Keratinocyte (primary cell): ENCODE data around the gene OSGEP. TPM values are rescaled to one million over a fixed set of nuclear protein-coding genes. Genes with fewer than 3 reads are reported as not detected.

Experiments
- DNase-seq: peaks from one replicate; pipeline ENCODE4 v3.0.0-alpha.2; 2011; ENCODE audit warnings: low read depth, missing footprints, low spot score
- FAIRE-seq: peaks from 2 replicates; lab custom pipeline; 2011; peaks lifted over from hg19 to GRCh38; lab: Jason Lieb, UNC
- H2AFZ ChIP-seq: 2 replicates; pipeline ENCODE4 v1.6.0; 2012; ENCODE audit warnings: low read length, control low read depth, inconsistent platforms; ENCODE audit not compliant: control insufficient read depth
- H3K27ac ChIP-seq: 2 replicates; pipeline ENCODE4 v1.5.1; 2011; ENCODE audit warnings: low read length; ENCODE audit not compliant: control insufficient read depth, insufficient read depth
- H3K27me3 ChIP-seq: 3 replicates; pipeline ENCODE4 v1.6.0; 2011; ENCODE audit warnings: low read length; ENCODE audit not compliant: control insufficient read depth, insufficient read depth; ENCODE audit errors: extremely low read depth
- H3K36me3 ChIP-seq, 2 experiments: 2 replicates in 1 of 2; 3 replicates in 1 of 2; pipeline ENCODE4 v1.5.1; 2011; ENCODE audit warnings: low read length in 2 of 2, mild to moderate bottlenecking in 1 of 2; ENCODE audit not compliant: control insufficient read depth in 2 of 2, insufficient read depth in 2 of 2; ENCODE audit errors: extremely low read depth in 1 of 2
- H3K4me1 ChIP-seq: 3 replicates; pipeline ENCODE4 v1.5.1; 2011; ENCODE audit warnings: low read length; ENCODE audit not compliant: control insufficient read depth, insufficient read depth; ENCODE audit errors: extremely low read depth
- H3K4me2 ChIP-seq: 3 replicates; pipeline ENCODE4 v1.6.0; 2011; ENCODE audit warnings: low read depth, low read length; ENCODE audit not compliant: control insufficient read depth, insufficient read depth; ENCODE audit errors: extremely low read depth
- H3K4me3 ChIP-seq, 3 experiments: fragments of 200-600 bp in 1 of 3; sonication (generic) in 1 of 3; 2 replicates in 2 of 3; 3 replicates in 1 of 3; pipeline ENCODE4 v1.5.1; 2011 to 2016; ENCODE audit warnings: low read length in 3 of 3, mild to moderate bottlenecking in 3 of 3, control low read depth in 2 of 3, inconsistent platforms in 1 of 3, low read depth in 1 of 3, mixed read lengths in 1 of 3, mixed run types in 1 of 3, moderate library complexity in 1 of 3; ENCODE audit not compliant: control insufficient read depth in 2 of 3, insufficient read depth in 2 of 3; ENCODE audit errors: extremely low read depth in 1 of 3
- H3K79me2 ChIP-seq: 2 replicates; pipeline ENCODE4 v1.6.0; 2012; ENCODE audit warnings: low read length; ENCODE audit not compliant: control insufficient read depth, insufficient read depth
- H3K9ac ChIP-seq: 3 replicates; pipeline ENCODE4 v1.6.0; 2011; ENCODE audit warnings: low read length; ENCODE audit not compliant: control insufficient read depth, insufficient read depth; ENCODE audit errors: extremely low read depth
- H3K9me1 ChIP-seq: 3 replicates; pipeline ENCODE4 v1.6.0; 2011; ENCODE audit warnings: low read length; ENCODE audit not compliant: control insufficient read depth, insufficient read depth; ENCODE audit errors: extremely low read depth
- H3K9me3 ChIP-seq: 2 replicates; pipeline ENCODE4 v1.5.1; 2012; ENCODE audit warnings: low read depth, low read length; ENCODE audit not compliant: control insufficient read depth
- H4K20me1 ChIP-seq: 3 replicates; pipeline ENCODE4 v1.6.0; 2011; ENCODE audit warnings: low read length; ENCODE audit not compliant: control insufficient read depth, insufficient read depth; ENCODE audit errors: extremely low read depth
- CTCF ChIP-seq, 3 experiments: IDR thresholded peaks in 1 of 3; conservative IDR thresholded peaks in 1 of 3; optimal IDR thresholded peaks in 1 of 3; 2 replicates in 2 of 3; 3 replicates in 1 of 3; pipeline versions ENCODE3 to v1.5.1; 2011; ENCODE audit warnings: low read length in 3 of 3, mild to moderate bottlenecking in 3 of 3, moderate library complexity in 2 of 3, control low read depth in 1 of 3, inconsistent platforms in 1 of 3; ENCODE audit not compliant: insufficient read depth in 2 of 3; ENCODE audit errors: extremely low read depth in 1 of 3
- EZH2 ChIP-seq: IDR thresholded peaks from one replicate; pipeline ENCODE4 v1.6.1; 2012; ENCODE audit warnings: inconsistent platforms, mild to moderate bottlenecking, low read length, moderate library complexity
- dilution Hi-C: fragments of 300-500 bp; cut with MboI; formaldehyde crosslinking; loops from one replicate; pipeline ENCODE4 v1.7.0; 2020; ENCODE audit warnings: low sequenced_read_pairs; ENCODE audit not compliant: extremely low pct_ligation_motif_present
- polyA plus RNA-seq, 5 experiments: library from polyadenylated mRNA; depleted of rRNA in 3 of 5; stranded (reverse) in 3 of 5; stranded (forward) in 1 of 5; unstranded in 1 of 5; fragments of >200 nt; gene quantifications; 1 replicate in 1 of 5; 2 replicates in 3 of 5; 3 replicates in 1 of 5; pipeline versions ENCODE4 v1.2.1 to v1.2.3, GENCODE V29; 2011 to 2012; ENCODE audit warnings: missing spikeins in 2 of 5, low read depth in 1 of 5, low replicate concordance in 1 of 5

The OSGEP gene
- polyA plus RNA-seq, 1 donor (not counting 4 experiments of a cell fraction or from before 2014, with no cell fraction given) = 34.5 TPM

GRCh38 chr14:20412411-20412810 is 42.2 kb downstream of the OSGEP start:
- H3K36me3 ChIP-seq = peaks cover 5 to 9% of the 10 kb centered on the region in 2 experiments
- no peak for DNase-seq
- no peaks in the 10 kb centered on the region for H4K20me1 ChIP-seq
- peaks cover 6% of the 10 kb centered on the region for H3K4me1 ChIP-seq
- H3K27ac ChIP-seq = peak overlapping the region; percentile 83
- peak overlapping the region; percentile 77 for H3K4me2 ChIP-seq
- peak overlapping the region; percentile 90 for H3K9ac ChIP-seq
- no peak for FAIRE-seq
- H3K4me3 ChIP-seq = peak overlapping the region; percentile 72 to 93 (median 82)
- peaks cover 21% of the 10 kb centered on the region for H3K79me2 ChIP-seq
- H3K27me3 ChIP-seq = no peaks in the 10 kb centered on the region
- TF ChIP-seq CTCF (optimal IDR thresholded peaks at IDR 0.05 in 1 of 3, IDR thresholded peaks at IDR 0.05 in 1 of 3, conservative IDR thresholded peaks at IDR 0.05 in 1 of 3; ENCODE audit: extremely low read depth in 1 of 3, insufficient read depth in 2 of 3, low read length in 3 of 3) = no peak
- TF ChIP-seq EZH2 = no peak
- dilution Hi-C loops = no loop called here
- H3K9me3 ChIP-seq = no peaks in the 10 kb centered on the region
- no peak overlapping the region for H2AFZ ChIP-seq
- H3K9me1 ChIP-seq = no peaks in the 10 kb centered on the region

- no peaks in the 10 kb centered on the region for H3K27me3 ChIP-seq
- H3K36me3 ChIP-seq = peaks cover 19% of the 10 kb centered on the region in 2 experiments
- H3K9me3 ChIP-seq = no peaks in the 10 kb centered on the region
- H2AFZ ChIP-seq = no peak overlapping the region
- FAIRE-seq (no peak), DNase-seq (no peak)
- no peak overlapping the region for H3K4me3 ChIP-seq
- TF ChIP-seq CTCF (optimal IDR thresholded peaks at IDR 0.05 in 1 of 3, IDR thresholded peaks at IDR 0.05 in 1 of 3, conservative IDR thresholded peaks at IDR 0.05 in 1 of 3; ENCODE audit: extremely low read depth in 1 of 3, insufficient read depth in 2 of 3, low read length in 3 of 3) (no peak), EZH2 (no peak)
- no peaks in the 10 kb centered on the region for H3K9me1 ChIP-seq
- dilution Hi-C loops = no loop called here
- H3K27ac ChIP-seq = no peak overlapping the region
- no peak overlapping the region for H3K4me2 ChIP-seq
- H3K79me2 ChIP-seq = peaks cover 28% of the 10 kb centered on the region
- peaks cover 6% of the 10 kb centered on the region for H3K4me1 ChIP-seq
- no peak overlapping the region for H3K9ac ChIP-seq
- H4K20me1 ChIP-seq = no peaks in the 10 kb centered on the region
Observed at GRCh38 chr14:20409226-20409625, 45.4 kb downstream of the OSGEP start.
